GM12878 (cell line): ENCODE results near the gene DNAJC16. TPM values are rescaled to one million over a fixed set of nuclear protein-coding genes. Genes with fewer than 3 reads are reported as not detected.

Experiments used
- ATAC-seq: fragments of 200-7000 bp; cut with Tn5 transposase; 3 replicates; pipeline ENCODE4 v1.9.1; 2020; ENCODE audit warnings: mild to moderate bottlenecking, moderate library complexity
- BruUV-seq: library from RNA; stranded (reverse); fragments of 400-500 nt; replicated peaks from 2 replicates; lab custom pipeline; 2021; lab: Mats Ljungman, UMichigan
- CTCF ChIA-PET: fragments of 300-600 bp; sonication (Branson Sonifier 250); formaldehyde crosslinking; extraction: SDS; loops from one replicate; lab custom pipeline; 2021; ENCODE audit warnings: inconsistent platforms; lab: Yijun Ruan, JAX
- POLR2A ChIA-PET: fragments of 350-600 bp; formaldehyde crosslinking; extraction: SDS; loops from one replicate; lab custom pipeline; 2021; ENCODE audit warnings: inconsistent platforms; lab: Charles Lee
- RAD21 ChIA-PET: fragments of 300-600 bp; sonication (Branson Sonifier 250); formaldehyde crosslinking; loops from one replicate; lab custom pipeline; 2023; ENCODE audit warnings: antibody characterized with exemption; ENCODE audit not compliant: unreplicated experiment; lab: Charles Lee
- SMC1A ChIA-PET: fragments of 300-600 bp; sonication (Branson Sonifier 250); formaldehyde crosslinking; loops from one replicate; lab custom pipeline; 2023; ENCODE audit not compliant: unreplicated experiment, uncharacterized antibody; lab: Charles Lee
- DNase-seq: peaks from one replicate; pipeline ENCODE4 v3.0.0-alpha.2; 2011; ENCODE audit warnings: low read depth, low spot score
- FAIRE-seq: peaks from 3 replicates; lab custom pipeline; 2011; peaks lifted over from hg19 to GRCh38; lab: Jason Lieb, UNC
- H2AFZ ChIP-seq: 2 replicates; pipeline ENCODE4 v1.6.0; 2011; ENCODE audit warnings: low read depth, low read length, control low read depth; ENCODE audit not compliant: control insufficient read depth
- H3K27ac ChIP-seq: 2 replicates; pipeline ENCODE4 v1.5.1; 2011; ENCODE audit warnings: control low read depth; ENCODE audit not compliant: control insufficient read depth, insufficient read depth
- H3K27me3 ChIP-seq, 2 experiments: replicated peaks in 1 of 2; 2 replicates each; pipeline versions ENCODE4 v1.6.0 to v1.6.1; 2011; ENCODE audit warnings: low read length in 1 of 2; ENCODE audit not compliant: control insufficient read depth in 2 of 2, insufficient read depth in 2 of 2
- H3K36me3 ChIP-seq, 2 experiments: 2 replicates each; pipeline ENCODE4 v1.5.1; 2011; ENCODE audit warnings: low read length in 1 of 2; ENCODE audit not compliant: control insufficient read depth in 2 of 2, insufficient read depth in 2 of 2
- H3K4me1 ChIP-seq: 2 replicates; pipeline ENCODE4 v1.6.1; 2011; ENCODE audit warnings: mild to moderate bottlenecking, low read length, moderate library complexity, mixed read lengths; ENCODE audit not compliant: control insufficient read depth, insufficient read depth
- H3K4me2 ChIP-seq: 2 replicates; pipeline ENCODE4 v1.6.0; 2011; ENCODE audit warnings: control low read depth; ENCODE audit not compliant: control insufficient read depth, insufficient read depth
- H3K4me3 ChIP-seq: fragments of 200-600 bp; sonication (generic); 2 replicates; pipeline ENCODE4 v1.5.1; 2016
- H3K79me2 ChIP-seq: 2 replicates; pipeline ENCODE4 v1.6.0; 2011; ENCODE audit warnings: low read length; ENCODE audit not compliant: control insufficient read depth, insufficient read depth
- H3K9ac ChIP-seq: 2 replicates; pipeline ENCODE4 v1.8.0; 2011; ENCODE audit warnings: low read length, control low read depth, mixed read lengths; ENCODE audit not compliant: control insufficient read depth, insufficient read depth
- H3K9me3 ChIP-seq: replicated peaks from 3 replicates; pipeline ENCODE4 v1.5.1; 2011; ENCODE audit warnings: mild to moderate bottlenecking, low read length; ENCODE audit not compliant: control insufficient read depth, insufficient read depth
- H4K20me1 ChIP-seq: 2 replicates; pipeline ENCODE4 v1.6.0; 2011; ENCODE audit not compliant: control insufficient read depth, insufficient read depth
- BACH1 ChIP-seq: fragments of 450-650 bp; IDR thresholded peaks from 2 replicates; pipeline ENCODE4 v1.6.1; 2017; ENCODE audit warnings: mild to moderate bottlenecking, borderline replicate concordance
- IKZF1 ChIP-seq: fragments of 450-650 bp; conservative IDR thresholded peaks from 2 replicates; pipeline ENCODE4 v1.6.1; 2017; ENCODE audit warnings: antibody characterized with exemption, mild to moderate bottlenecking
- KLF5 ChIP-seq: fragments of 450-650 bp; IDR thresholded peaks from 2 replicates; pipeline ENCODE4 v1.6.1; 2014; ENCODE audit warnings: mild to moderate bottlenecking; ENCODE audit not compliant: partially characterized antibody
- MXI1 ChIP-seq: fragments of 150-350 bp; IDR thresholded peaks from 2 replicates; pipeline ENCODE4 v1.6.1; 2011; ENCODE audit warnings: low read depth, mild to moderate bottlenecking, inconsistent platforms, low read length, improper control_type of control experiment
- MYB ChIP-seq: fragments of 150-350 bp; IDR thresholded peaks from 2 replicates; pipeline ENCODE4 v1.6.1; 2014; ENCODE audit warnings: mild to moderate bottlenecking, low read depth, low read length, borderline replicate concordance
- POLR2A ChIP-seq: IDR thresholded peaks from 2 replicates; pipeline ENCODE4 v1.6.1; 2011; ENCODE audit warnings: low read depth, mild to moderate bottlenecking, low read length
- RAD51 ChIP-seq: fragments of 450-650 bp; IDR thresholded peaks from 2 replicates; pipeline ENCODE4 v1.6.1; 2016; ENCODE audit warnings: moderate library complexity, mild to moderate bottlenecking, inconsistent platforms
- TCF7 ChIP-seq: IDR thresholded peaks from 2 replicates; pipeline ENCODE4 v1.6.1; 2014; ENCODE audit warnings: antibody characterized with exemption, borderline replicate concordance
- ZNF274 ChIP-seq: IDR thresholded peaks from one replicate; pipeline ENCODE4 v1.8.0; 2011; ENCODE audit not compliant: insufficient read length, insufficient read depth
- ZNF622 ChIP-seq: fragments of 450-650 bp; IDR thresholded peaks from 2 replicates; pipeline ENCODE4 v1.6.1; 2017; ENCODE audit warnings: mild to moderate bottlenecking, inconsistent platforms
- WGBS: methylation state at CpG from one replicate; pipeline ENCODE4 v1.1.6; 2016; ENCODE audit warnings: low lambda C conversion rate; ENCODE audit not compliant: insufficient replicate concordance, insufficient coverage; ENCODE audit errors: missing lambda C conversion rate; 5-methylcytosine and 5-hydroxymethylcytosine counted together
- in situ Hi-C: fragments of 300-500 bp; cut with MboI; formaldehyde crosslinking; loops from 9 replicates; pipeline ENCODE4 v1.14.3; 2018; ENCODE audit warnings: mixed read lengths
- intact Hi-C: fragments of 100-400 bp; cut with micrococcal nuclease; formaldehyde crosslinking; loops from one replicate; pipeline ENCODE4 v1.14.2; 2022; ENCODE audit not compliant: unreplicated experiment
- polyA plus RNA-seq, 11 experiments: library from polyadenylated mRNA; depleted of rRNA in 4 of 11; unstranded in 6 of 11; stranded (reverse) in 5 of 11; fragments of >200 nt; fragmentation: Nextera tagmentation in 4 of 11; fragmentation: Illumina TruSeq in 1 of 11; extraction: Ambion mirVana in 4 of 11; extraction: Trizol in 1 of 11; gene quantifications; 1 replicate in 1 of 11; 2 replicates in 10 of 11; pipeline versions ENCODE4 v1.2.1 to v1.2.3, GENCODE V29; 2011 to 2016; ENCODE audit warnings: inconsistent platforms in 2 of 11, missing spikeins in 2 of 11, low read depth in 1 of 11
- total RNA-seq, 4 experiments: library from RNA; depleted of rRNA in 3 of 4; stranded (reverse); fragments of >200 nt in 3 of 4; fragmentation: Illumina TruSeq in 1 of 4; extraction: Trizol in 1 of 4; gene quantifications; 2 replicates each; pipeline versions ENCODE4 v1.2.1 to v1.2.3, GENCODE V29; 2013 to 2021
- TF ChIP-seq, protein P1 (sequence below): fragments of 450-650 bp; formaldehyde crosslinking; IDR thresholded peaks from 2 replicates; pipeline ENCODE4 v1.4.0; 2022; ENCODE audit warnings: mild to moderate bottlenecking, moderate library complexity
- TF ChIP-seq, protein P2 (sequence below): IDR thresholded peaks from 2 replicates; pipeline ENCODE4 v1.6.1; 2012; ENCODE audit warnings: low read depth, low read length, improper control_type of control experiment

Gene DNAJC16
- total and polyA plus RNA-seq, 10 of the 15 experiments (the other 5 are each of a cell fraction or from before 2014, with no cell fraction given): 2.4 to 12.7 (median 7.8) TPM

DNA sequence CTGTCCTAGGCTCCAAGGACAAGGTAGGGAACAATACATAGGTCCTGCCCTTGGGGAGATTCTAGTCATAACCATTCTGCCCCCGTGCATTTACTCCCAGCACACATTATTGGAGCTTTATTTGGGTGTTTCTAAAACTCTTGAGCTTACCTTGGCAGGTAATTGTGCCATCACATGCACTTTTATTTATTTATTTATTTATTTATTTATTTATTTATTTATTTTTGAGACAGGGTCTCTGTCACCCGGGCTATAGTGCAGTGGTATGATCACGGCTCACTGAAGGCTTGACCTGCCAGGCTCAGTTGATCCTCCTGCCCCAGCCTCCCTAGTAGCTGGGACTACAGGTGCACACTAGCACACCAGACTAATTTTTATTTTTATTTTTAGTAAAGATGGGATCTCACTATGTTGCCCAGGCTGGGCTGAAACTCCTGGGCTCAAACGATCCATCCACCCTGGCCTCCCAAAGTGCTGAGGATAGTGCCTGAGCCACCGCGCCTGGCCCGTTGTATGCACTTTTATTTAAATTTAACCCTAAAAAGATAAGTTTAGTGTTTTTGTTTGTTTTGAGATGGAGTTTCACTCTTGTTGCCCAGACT, 49.0 kb downstream of the DNAJC16 start:
- BruUV-seq: no TSS peak
- Histone ChIP-seq H4K20me1 (no peaks in the 10 kb centered on the region), H3K27ac (no peak overlapping the region), H3K9me3 (no peaks in the 10 kb centered on the region), H3K79me2 (no peaks in the 10 kb centered on the region), H2AFZ (no peak overlapping the region), H3K36me3 (no peaks in the 10 kb centered on the region; a peak in 1 of 4 replicates), H3K4me1 (peaks cover 26% of the 10 kb centered on the region), H3K4me2 (no peak overlapping the region), H3K27me3 (no peaks in the 10 kb centered on the region), H3K9ac (no peak overlapping the region), H3K4me3 (no peak overlapping the region)
- DNase-seq (no peak), ATAC-seq (no peak), FAIRE-seq (no peak)
- WGBS: 91% methylated on average over 7 of the region's 7 CpGs
- ChIA-PET CTCF (no interaction called here), SMC1A (interaction anchor here (1.2 kb wide), 1 partner anchor 122 kb away, joined by 3 read pairs; no protein-coding TSS in a partner anchor), RAD21 (no interaction called here), POLR2A (no interaction called here)
- TF ChIP-seq RAD51 (no peak), ZNF622 (no peak), ZNF274 (no peak), POLR2A (no peak), MYB (no peak), BACH1 (no peak), IKZF1 (no peak), MXI1 (no peak), KLF5 (no peak), TCF7 (no peak)
- TF ChIP-seq, protein P1, sequence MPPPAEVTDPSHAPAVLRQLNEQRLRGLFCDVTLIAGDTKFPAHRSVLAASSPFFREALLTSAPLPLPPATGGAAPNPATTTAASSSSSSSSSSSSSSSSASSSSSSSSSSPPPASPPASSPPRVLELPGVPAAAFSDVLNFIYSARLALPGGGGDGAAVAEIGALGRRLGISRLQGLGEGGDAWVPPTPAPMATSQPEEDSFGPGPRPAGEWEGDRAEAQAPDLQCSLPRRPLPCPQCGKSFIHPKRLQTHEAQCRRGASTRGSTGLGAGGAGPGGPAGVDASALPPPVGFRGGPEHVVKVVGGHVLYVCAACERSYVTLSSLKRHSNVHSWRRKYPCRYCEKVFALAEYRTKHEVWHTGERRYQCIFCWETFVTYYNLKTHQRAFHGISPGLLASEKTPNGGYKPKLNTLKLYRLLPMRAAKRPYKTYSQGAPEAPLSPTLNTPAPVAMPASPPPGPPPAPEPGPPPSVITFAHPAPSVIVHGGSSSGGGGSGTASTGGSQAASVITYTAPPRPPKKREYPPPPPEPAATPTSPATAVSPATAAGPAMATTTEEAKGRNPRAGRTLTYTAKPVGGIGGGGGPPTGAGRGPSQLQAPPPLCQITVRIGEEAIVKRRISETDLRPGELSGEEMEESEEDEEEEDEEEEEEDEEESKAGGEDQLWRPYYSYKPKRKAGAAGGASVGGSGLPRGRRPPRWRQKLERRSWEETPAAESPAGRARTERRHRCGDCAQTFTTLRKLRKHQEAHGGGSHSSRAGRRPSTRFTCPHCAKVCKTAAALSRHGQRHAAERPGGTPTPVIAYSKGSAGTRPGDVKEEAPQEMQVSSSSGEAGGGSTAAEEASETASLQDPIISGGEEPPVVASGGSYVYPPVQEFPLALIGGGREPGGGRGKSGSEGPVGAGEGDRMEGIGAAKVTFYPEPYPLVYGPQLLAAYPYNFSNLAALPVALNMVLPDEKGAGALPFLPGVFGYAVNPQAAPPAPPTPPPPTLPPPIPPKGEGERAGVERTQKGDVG (CRISPR knock-in tag): no peak
- TF ChIP-seq, protein P2, sequence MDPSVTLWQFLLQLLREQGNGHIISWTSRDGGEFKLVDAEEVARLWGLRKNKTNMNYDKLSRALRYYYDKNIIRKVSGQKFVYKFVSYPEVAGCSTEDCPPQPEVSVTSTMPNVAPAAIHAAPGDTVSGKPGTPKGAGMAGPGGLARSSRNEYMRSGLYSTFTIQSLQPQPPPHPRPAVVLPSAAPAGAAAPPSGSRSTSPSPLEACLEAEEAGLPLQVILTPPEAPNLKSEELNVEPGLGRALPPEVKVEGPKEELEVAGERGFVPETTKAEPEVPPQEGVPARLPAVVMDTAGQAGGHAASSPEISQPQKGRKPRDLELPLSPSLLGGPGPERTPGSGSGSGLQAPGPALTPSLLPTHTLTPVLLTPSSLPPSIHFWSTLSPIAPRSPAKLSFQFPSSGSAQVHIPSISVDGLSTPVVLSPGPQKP: no peak
- intact Hi-C loops: no loop called here
- in situ Hi-C loops: no loop called here
